NCI-H345 treated with DMSO at 0.1 percent for 48 hours (cell line): ENCODE measurements around the gene PRR20G.
"Not testable (repeated sequence)": the region's sequence is repeated elsewhere in the genome, so short reads cannot be mapped to it uniquely, and the experiment has no call there.

Experiments used
- DNase-seq: peaks from one replicate; lab custom pipeline; 2025; ENCODE audit not compliant: unreplicated experiment; lab: John Stamatoyannopoulos, UW

The PRR20G gene

DNA sequence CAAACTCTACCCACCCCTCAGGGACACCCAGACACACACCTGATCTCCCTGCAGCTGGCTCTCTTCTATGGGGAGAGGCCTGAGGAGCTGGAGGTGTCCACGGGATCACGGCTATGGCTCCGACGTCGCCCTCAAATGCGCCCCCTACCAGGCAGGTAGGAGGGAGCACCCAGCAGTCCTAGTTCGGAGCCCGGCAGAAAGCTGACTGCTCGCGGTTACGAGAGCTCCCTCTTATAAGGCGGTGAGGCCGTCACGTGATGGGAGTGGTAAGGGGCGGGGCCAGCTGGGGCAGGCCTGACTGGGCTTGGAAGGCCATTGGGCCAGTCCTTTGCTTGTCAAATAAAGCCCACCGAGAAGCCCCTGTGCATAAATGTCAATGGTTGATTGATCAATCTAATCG is at the start of gene PRR20G:
TSS of gene PRR20G (minus strand) at position 207 of the 400 bp plus-strand sequence. CDS start 681 bp downstream, outside the sequence.
- no peak for DNase-seq

DNA sequence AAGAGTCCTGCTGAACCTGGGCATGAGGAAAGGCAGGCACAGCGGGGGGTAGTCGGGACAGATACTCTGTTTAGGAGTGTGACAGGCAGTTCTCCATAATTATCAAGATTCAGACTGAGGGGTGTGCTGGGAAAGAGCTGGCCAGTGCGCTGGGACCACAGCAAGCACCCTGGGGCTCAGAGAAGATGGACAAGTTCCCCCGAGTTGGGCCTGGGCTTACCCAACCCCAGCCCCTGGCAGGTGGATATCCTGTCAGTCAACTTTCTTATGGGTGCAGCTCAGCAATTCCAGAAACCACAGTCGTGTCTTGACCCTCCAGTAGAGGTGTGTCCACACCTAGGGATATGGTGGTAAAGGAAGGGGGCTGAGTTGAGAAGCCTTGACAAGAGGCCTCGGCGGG is 49.2 kb upstream of the PRR20G start:
- DNase-seq: no peak

GRCh38 chr3:127336101-127336500 is 48.3 kb upstream of the PRR20G start:
- DNase-seq: no peak

DNA sequence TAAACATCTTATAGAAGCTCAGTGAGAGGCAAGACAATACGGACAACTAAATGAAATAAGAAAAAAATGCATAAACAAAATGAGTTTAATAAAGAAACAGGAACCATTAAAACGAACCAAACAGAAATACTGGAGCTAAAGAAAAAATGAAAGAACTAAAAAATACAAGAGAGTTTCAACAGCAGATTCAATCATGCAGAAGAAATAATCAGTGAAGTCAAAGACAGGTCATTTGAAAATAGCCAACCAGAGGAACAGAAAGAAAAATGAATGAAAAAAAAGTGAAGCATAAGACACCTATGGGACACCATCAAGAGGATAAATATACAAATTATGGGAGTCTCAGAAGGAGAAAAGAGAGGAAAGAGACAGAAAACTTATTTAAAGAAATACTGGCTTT is 42.5 kb upstream of the PRR20G start:
- no peak for DNase-seq

DNA sequence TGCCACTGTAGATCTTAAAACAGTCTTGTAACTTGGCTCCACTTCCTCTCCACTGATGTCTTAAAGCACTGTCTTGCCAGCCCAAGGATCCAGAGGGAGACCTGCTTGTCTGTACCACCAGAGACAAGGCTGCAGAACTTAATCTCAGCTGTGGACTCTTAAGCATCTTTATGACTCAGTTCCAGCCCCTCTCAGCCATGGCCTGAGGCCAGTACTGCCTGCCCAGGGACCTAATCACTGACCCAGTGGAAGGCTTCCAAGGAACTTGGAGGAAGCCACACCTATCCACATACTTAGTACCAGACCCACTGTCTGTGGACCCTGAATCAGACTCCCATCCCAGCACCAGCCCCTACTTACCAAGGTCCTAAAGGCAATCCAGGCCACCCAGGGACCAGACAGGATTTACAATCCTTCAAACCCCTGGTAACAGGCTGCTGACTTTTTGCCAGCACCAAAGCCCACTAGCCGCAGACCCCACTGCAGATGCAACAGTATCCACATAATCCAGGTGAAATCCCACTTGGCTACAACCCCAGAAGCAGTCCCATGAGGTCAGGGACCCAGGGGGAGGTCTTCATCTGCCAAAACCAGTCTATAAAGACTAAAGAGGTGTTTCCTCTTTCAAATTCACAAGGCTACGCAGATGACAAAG is 41.9 kb upstream of the PRR20G start:
- DNase-seq: no peak

DNA sequence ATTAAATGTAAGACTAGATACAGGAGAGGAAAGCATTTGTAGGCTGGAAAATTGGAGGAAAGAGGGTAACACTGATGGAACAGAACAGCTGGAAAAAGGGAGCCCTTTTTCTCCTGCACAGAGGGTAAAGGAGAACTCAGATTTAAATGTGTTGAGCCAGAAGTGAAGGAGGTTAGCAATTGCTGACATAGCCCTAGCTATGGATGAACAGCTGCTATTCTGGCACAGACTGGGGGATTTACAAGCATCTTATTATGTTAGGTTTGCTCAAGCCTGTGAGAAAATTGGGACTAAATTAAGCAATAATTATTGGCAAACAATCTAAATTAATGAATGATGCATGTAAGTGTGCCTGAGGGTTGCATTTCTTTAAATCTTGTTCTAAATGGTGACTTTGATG is 40.6 kb upstream of the PRR20G start:
- no peak for DNase-seq

DNA sequence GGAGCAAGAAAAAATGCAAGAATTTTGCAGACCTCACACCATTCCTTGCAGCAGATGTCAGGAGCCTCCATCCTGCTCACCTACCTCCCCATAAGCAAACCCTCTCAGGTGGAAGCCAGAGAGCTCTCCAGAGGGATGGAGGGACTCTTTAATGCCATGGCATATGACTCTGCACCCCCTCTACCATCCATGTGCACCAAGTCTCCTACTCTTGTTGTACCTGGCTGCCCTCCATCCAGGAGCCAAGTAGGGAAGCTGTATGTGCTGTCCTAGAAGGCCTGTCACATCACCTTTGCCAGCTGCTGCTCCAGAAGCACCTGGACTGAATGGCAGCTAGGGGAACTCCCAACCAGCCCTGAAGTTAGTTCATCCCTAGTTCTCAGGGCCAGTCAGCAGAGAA is 38.5 kb upstream of the PRR20G start:
- DNase-seq: no peak

GRCh38 chr3:127325629-127325961 is 37.7 kb upstream of the PRR20G start:
- no peak for DNase-seq

DNA sequence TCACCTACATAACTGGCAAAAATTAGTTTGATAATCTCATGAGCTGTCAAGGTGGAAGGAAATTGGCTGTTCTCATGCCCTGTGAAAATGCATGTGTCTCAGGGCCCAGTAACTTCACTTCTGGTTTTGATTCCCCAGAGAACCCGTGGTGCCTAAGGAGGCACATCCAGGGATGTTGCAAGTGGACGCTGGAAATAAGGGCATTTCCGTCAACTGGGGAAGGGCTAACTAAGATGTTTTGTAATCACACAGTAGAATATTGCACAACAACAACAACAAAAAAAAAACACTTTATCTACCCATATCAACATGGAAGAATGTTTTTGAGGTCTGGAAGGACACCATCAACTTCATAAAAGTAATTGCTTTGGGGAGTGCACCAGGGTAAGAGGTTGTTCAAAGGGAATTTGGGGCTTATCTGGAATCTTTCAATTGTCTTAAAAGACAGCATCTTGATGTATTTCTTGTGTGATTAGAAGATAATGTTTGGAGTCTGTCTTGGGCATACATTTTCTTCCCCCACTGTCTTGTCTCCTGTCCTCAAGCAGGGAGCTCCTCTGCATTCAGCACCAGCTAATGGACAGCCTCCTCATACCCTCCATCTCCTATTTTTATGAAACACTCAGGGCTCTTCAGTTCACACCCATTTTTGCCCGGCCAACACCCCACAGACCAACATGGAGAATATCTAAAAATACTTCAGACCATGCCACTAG is 37.2 kb upstream of the PRR20G start:
- DNase-seq: no peak

DNA sequence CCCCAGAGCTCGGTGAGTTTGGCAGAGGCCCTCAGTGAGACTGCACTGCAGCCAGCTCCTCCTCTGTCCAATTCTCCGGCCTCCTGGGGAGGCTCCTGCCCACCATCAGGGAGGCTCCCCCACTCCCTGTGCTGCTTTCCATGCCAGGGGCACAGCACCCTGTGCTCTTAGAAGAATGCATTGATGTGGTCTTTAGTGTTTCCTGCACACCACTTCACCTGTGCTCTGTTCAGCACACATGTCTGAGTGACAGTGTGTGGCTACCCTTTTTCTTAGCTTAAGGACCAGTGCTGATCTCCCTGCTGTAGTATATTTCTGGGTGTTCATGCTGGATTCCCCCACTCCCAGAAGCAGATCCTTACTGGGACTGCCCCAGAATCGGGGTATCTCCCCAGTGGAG is 36.2 kb upstream of the PRR20G start:
- no peak for DNase-seq

DNA sequence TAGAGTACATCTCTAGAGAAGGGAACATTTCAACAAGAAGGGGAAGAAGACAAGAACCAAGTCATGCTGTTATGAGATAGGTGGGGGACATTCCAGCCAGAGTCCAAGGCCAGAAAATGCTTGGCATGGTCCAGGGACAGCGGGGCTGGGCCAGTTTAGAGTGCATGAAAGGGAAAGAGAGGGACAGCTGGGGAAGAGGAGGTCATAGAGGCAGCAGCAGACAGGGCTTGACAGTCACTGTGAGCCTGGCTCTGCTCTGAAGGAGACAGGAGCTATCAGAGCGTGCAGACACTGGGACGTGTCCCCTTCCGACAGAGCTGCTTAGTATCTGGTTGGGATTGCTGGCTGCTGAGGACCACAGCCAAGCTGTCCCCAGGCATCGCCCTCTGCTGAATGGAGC is 35.7 kb upstream of the PRR20G start:
- no peak for DNase-seq

- no peak for DNase-seq
Observed at GRCh38 chr3:127321371-127321770, 33.5 kb upstream of the PRR20G start.

GRCh38 chr3:127320529-127321121 is 32.8 kb upstream of the PRR20G start:
- no peak for DNase-seq

DNA sequence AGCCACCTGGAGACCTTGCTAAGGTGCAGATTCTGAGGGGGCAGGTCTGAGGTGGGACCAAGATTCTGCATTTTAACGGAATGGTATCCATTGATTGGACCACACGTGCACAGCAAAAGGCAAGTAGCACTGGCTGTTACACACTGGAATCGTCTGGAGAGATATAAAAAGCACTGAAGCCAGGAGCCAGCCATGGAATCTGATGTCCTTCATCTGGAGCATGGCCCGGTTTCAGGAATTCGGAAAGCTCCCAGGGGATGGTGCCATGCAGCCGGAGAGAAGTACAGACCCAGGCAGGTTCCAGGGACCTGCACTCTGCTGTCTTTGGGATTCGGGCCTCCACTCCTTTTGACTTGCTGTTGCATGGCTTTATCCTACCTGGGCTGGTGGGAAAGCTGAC is 28.8 kb upstream of the PRR20G start:
- no peak for DNase-seq

DNA sequence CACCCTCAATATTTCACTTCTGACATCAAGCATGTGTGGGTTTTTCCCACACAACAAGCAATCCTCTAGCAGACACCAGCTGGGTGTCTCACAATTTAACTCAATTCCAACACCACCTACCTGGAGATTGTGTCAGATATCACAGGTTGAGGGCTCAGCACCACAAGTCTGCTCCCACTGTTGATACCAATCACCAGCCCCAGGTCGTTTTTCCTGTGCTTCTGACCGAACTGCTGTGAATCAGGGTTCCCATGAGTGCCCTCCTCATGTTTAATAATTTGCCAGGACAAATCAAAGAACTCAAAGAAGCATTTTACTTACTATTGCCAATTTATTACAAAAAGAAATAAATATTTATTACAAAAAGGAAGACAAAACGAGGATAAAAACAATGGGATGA is 25.0 kb upstream of the PRR20G start:
- DNase-seq: no peak

- not testable (repeated sequence) for DNase-seq
Observed at GRCh38 chr3:127308821-127309220, 21.0 kb upstream of the PRR20G start.

DNA sequence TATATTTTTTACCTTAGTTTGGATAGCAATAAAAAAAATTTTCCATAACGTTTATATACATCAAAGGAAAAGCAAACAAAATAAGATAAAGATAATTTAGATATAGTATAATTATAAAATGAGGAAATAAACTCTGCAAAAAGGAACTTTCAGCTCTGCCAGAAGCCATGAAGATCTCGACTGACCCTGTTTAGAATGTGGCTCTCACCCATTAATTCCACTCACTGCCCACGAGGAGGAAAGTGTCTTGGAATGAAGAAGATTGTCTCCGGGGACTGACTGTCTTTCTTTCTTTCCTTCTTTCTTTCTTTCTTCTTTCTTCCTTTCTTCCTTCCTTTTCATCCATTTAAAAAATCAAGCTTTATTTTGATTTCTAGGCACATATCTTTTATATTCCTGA is 20.1 kb upstream of the PRR20G start:
- DNase-seq: no peak

DNA sequence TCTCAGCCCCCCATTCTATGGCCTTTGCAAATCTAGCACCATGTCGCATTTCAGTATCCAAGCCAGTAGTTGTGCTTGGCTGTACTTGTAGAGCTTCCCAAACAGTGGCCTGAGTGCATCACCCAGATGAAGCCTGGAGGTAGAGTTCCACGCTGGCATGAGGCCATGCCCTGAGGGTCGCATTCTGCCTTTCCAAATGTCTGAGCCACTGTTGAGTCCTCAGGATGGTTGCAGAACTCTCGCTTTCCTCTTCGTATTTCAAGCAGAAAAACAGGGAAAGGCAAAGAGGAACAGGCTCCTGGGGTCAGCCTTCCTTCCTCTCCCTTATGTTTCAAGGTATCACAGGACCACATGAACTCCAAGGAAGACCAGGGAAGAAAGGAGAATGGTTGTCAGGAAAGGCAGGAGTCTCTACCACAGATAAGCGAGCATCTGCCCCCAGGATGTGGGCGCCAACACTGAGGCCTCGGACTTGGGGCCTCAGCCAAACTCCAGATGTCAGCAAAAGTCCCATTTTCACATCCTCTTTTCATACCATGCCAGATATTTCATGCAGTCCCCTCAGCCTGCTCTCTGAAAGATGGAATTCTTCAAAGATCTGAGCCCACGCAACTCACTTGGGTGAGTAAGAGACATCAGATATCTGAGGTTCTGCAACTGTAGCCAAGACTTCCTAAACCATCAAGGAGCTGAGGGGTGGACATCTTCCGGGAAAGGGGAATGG is 19.4 kb upstream of the PRR20G start:
- no peak for DNase-seq

- no peak for DNase-seq
Observed at GRCh38 chr3:127306361-127307111, 18.7 kb upstream of the PRR20G start.

DNA sequence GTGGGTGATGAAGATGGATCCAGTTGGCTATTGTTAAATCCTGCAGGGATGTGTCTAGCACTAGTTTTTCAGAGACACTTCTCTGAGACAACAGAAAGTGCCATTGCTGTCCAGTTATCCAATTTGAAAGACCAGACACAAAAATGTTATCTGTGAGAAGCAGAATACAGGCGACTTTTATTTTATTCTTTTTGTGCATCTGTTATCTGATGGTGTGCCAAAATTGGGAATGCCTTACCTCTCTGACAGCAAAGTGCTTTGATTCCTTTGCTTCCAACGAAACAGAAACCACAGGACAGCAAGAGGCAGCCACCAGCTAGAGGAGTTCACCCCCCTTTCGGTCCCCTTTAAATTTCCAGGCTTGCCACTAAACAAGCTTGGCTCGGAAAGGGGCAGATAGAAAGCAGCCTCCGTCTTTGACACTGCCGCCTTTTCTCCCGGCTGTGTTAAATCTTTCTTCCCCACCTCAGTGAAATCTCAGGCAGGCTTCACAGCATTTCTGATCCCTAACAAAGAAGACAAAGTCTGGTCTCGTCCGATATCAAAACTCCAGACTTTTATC is 17.7 kb upstream of the PRR20G start:
- no peak for DNase-seq
